ENCODE measurements around the gene FGD2.

Gene FGD2

DNA sequence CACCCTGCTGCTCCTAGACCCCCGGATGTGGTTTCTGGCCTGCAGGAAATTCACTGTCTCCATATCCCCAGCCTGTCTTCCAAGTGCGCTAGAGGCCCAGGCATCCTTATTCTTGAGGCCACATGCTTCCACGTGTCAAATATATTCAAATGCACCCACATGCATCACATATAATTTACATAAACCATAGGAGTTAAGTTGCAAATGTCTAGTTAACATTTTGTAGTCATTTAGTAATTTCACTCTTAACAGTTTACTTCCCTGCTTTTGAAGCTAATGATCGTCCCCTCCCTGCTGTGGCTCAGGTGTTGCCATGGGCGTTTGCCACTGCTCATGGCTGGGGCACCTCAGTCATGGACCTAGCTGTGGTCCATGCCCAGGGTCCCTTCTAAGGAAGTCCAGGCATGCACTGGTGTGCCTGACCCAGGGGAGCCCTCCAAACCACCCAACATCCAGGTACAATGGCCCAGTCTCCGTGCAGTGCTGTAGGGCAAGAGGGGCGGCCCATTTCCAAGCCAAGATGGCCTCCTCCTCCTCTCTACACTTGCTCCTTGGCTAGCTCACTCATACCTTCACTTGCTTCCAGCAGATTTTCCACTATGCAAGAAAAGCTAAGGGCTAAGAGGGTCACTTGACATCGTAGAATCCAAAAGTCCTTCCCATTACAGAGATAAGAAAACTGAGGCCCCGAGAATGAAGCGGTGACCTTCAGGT is 42.4 kb downstream of the FGD2 start:
- DNase-seq (ENCODE audit: low read depth): no peak
- H3K4me3 ChIP-seq (ENCODE audit: low read depth, low read length): no peak overlapping the region
- TF ChIP-seq, protein P1, sequence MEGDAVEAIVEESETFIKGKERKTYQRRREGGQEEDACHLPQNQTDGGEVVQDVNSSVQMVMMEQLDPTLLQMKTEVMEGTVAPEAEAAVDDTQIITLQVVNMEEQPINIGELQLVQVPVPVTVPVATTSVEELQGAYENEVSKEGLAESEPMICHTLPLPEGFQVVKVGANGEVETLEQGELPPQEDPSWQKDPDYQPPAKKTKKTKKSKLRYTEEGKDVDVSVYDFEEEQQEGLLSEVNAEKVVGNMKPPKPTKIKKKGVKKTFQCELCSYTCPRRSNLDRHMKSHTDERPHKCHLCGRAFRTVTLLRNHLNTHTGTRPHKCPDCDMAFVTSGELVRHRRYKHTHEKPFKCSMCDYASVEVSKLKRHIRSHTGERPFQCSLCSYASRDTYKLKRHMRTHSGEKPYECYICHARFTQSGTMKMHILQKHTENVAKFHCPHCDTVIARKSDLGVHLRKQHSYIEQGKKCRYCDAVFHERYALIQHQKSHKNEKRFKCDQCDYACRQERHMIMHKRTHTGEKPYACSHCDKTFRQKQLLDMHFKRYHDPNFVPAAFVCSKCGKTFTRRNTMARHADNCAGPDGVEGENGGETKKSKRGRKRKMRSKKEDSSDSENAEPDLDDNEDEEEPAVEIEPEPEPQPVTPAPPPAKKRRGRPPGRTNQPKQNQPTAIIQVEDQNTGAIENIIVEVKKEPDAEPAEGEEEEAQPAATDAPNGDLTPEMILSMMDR (IDR thresholded peaks at IDR 0.05; ENCODE audit: insufficient read depth, low read depth, low read length, missing control alignments): no peak

DNA sequence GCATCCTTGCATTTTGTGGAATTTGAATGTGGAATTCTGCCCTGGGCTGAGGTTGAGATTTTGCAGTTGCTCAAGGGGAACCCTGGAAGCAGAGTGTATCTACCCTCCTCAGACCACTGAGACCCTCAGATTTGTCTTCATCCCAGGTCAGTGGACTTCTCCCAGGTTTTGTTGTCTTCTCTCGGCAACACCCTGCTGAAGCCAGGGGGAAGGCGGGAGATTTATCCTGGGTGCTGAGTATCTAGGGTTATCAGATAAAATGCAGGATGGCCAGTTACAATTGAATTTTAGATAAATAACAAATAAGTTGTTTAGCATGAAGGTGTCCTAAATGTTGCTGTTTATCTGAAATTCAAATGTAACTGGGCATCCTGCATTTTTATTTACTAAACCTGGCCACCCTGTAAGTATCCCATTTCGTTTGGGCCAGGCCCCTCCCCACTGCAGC is 43.0 kb downstream of the FGD2 start:
- no peak overlapping the region for H3K4me3 ChIP-seq (ENCODE audit: low read depth, low read length)
- no peak for DNase-seq (ENCODE audit: low read depth)
- TF ChIP-seq, protein P1 (IDR thresholded peaks at IDR 0.05; ENCODE audit: insufficient read depth, low read depth, low read length, missing control alignments): no peak

DNA sequence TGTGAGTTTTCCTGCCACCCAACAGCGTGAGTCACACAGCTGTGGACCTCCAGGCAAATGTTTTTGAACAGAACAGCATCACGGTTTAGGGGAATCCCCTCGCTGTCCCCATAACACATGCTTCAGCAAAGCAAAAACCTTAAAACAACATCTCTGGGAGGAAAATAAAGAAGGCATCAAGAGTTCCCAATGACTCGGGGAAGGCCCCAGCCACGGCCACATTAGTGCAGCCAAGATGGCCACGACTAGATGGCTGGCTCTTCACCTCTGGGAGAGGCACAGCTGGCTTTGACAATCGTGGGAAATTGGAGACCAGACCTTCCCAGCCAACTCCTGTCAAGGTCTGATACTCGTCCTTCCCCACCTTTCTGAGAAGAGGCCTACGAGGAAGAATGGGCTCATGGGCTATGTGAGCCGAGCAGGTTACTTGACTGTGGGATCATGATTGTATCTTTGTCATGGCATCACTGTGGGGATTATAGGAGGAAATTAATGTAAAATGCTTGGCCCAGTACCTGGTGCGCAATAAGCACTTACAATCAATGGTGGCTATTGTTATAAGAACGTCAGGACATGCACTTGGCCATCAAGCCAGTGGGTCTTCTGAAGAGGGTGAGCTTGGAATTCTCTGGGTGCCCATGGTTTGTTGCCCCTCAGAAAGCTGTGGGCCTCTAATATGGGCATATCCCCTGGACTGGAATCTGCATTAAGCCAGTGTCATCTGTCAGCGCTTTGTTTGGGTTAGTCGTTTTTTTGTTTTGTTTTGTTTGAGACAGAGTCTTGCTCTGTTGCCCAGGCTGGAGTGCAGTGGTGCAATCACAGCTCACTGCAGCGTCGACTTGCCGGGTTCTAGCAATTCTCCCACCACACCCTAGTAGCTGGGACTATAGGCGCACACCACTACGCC is 43.6 kb downstream of the FGD2 start:
- peak; percentile 80 for DNase-seq (ENCODE audit: low read depth)
- H3K4me3 ChIP-seq (ENCODE audit: low read depth, low read length): peak overlapping the region; percentile 2
- TF ChIP-seq, protein P1 (IDR thresholded peaks at IDR 0.05; ENCODE audit: insufficient read depth, low read depth, low read length, missing control alignments): no peak

DNA sequence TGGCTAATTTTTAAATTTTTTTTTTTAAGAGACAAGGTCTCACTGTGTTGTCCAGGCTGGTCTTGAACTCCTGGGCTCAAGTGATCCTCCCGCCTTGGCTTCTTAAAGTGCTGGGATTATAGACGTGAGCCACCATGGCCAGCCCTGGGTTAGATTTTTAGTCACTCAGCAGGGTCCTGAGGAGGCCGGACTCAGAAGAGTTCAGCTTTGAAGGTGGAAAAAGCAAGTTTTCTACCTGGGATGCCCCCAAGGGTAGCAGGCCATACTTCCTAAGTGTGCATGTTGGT is 44.2 kb downstream of the FGD2 start:
- DNase-seq (ENCODE audit: low read depth): no peak
- H3K4me3 ChIP-seq (ENCODE audit: low read depth, low read length): peak overlapping the region; percentile 1

DNA sequence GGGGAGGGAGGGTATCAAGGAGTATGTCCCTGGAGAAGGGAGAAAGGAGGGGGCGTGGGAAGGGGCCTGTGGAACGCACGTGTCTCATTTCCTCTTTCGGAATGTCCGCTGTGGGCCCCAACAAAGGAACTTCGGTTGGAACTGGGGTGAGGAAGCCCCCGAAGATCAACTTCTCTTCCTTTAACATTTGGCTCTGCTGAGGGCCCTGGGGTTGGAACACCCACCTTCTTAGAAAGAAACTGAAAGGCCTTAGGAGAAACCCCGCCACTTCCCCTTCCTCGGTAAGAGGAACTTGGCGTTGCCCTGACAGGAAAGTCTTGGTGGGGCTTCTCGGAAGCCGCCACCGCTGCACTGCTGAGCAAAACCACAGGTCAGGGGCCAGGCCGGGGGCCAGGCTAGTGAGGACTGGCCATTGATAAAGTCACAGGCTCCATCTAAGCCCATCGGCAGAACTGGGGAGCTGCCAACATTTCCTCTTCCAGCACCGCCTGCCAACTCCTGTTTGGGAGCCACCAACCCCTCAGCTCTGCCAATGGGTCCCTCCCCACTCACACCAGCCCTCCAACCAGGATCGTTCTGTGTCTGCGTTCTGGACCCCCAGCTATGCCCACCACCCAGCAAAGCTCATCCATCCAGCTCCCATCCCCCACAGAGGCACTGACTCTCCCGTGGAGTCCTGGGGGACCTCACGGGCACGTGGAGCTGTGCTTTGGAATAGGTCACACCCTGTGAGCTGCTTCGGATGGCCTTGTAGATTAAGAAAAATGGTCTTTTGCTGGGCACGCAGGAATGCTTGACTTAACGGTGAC is 44.8 kb downstream of the FGD2 start:
- TF ChIP-seq, protein P1 (IDR thresholded peaks at IDR 0.05; ENCODE audit: insufficient read depth, low read depth, low read length, missing control alignments): no peak
- peak; percentile 87 for DNase-seq (ENCODE audit: low read depth)
- H3K4me3 ChIP-seq (ENCODE audit: low read depth, low read length): peak overlapping the region; percentile 1

More for the DNA sequence above, 44.2 kb downstream of the FGD2 start:
- TF ChIP-seq, protein P1 (IDR thresholded peaks at IDR 0.05; ENCODE audit: insufficient read depth, low read depth, low read length, missing control alignments): no peak

DNA sequence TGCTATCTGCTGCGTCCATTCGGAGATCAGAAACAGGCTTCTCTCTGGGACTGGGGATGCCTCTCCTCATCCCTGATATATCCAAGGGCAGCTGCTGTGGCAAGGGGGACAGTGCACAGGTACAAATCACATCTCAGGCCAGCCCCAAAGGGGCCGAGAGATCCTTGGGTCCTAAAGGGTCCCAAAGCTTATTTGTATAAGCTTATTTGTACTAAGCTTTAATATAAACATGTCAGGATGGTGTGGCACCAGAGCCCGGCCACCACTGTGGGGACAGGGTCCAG is 45.3 kb downstream of the FGD2 start:
- DNase-seq (ENCODE audit: low read depth): no peak
- H3K4me3 ChIP-seq (ENCODE audit: low read depth, low read length): no peak overlapping the region
- TF ChIP-seq, protein P1 (IDR thresholded peaks at IDR 0.05; ENCODE audit: insufficient read depth, low read depth, low read length, missing control alignments): no peak

All from GM12865 (cell line).